Pancreas (tissue), 10 donors: ENCODE results near the gene ACTL7A. TPM values are rescaled to one million over a fixed set of nuclear protein-coding genes. Genes with fewer than 3 reads are reported as not detected.
A peak's percentile ranks its signal among the peaks of the same experiment; 100 is the strongest.

Experiments
- ATAC-seq, 4 donors: fragments of 200-7000 bp; cut with Tn5 transposase; one replicate each; pipeline versions ENCODE4 v1.8.0 to v1.9.1; 2020; ENCODE audit warnings: mild to moderate bottlenecking in 4 of 4, moderate library complexity in 4 of 4
- DNase-seq, 6 donors: peaks; one replicate each; pipeline ENCODE4 v3.0.0-alpha.2; 2020
- FAIRE-seq: peaks from 2 replicates; lab custom pipeline; 2012; peaks lifted over from hg19 to GRCh38; lab: Jason Lieb, UNC
- H3K27ac ChIP-seq, 4 donors: fragments of 200-600 bp; sonication (generic); 1 replicate in 3 of 4; 2 replicates in 1 of 4; pipeline versions ENCODE4 v1.5.0 to v1.8.0; 2020
- H3K27me3 ChIP-seq, 4 donors: fragments of 200-600 bp; one replicate each; pipeline ENCODE4 v1.8.0; 2021
- H3K36me3 ChIP-seq, 3 donors: fragments of 200-600 bp; sonication (generic) in 1 of 3; one replicate each; pipeline versions ENCODE4 v1.5.0 to v1.8.0; 2020 to 2021
- H3K4me1 ChIP-seq, 3 donors: fragments of 200-600 bp; one replicate each; pipeline ENCODE4 v1.8.0; 2021
- H3K4me3 ChIP-seq, 4 donors: fragments of 200-600 bp; sonication (generic) in 2 of 4; one replicate each; pipeline versions ENCODE4 v1.5.0 to v1.8.0; 2020 to 2021
- H3K9me3 ChIP-seq, 4 donors: fragments of 200-600 bp; one replicate each; pipeline ENCODE4 v1.8.0; 2021
- WGBS, 2 donors: extraction: QIAGEN DNeasy Blood & Tissue Kit; methylation state at CpG; one replicate each; pipeline ENCODE4 v1.1.7; 2013; 5-methylcytosine and 5-hydroxymethylcytosine counted together
- intact Hi-C, 3 donors: fragments of 100-400 bp; cut with DNase I; formaldehyde crosslinking; loops; one replicate each; pipeline versions ENCODE4 v1.11.1 to v1.14.2; 2022
- polyA plus RNA-seq, 2 donors: library from polyadenylated mRNA; stranded (reverse); fragments of 200-250 nt; gene quantifications; one replicate each; pipeline ENCODE4 v1.2.3, GENCODE V29; 2013
- total RNA-seq, 6 donors: library from RNA; stranded (reverse); fragmentation: NEBNext Ultra II Directional in 4 of 6; extraction: Animal tissue kit (Norgen Biotek cat#: 25700) in 4 of 6; gene quantifications; one replicate each; pipeline versions ENCODE4 v1.2.1 to v1.2.4, GENCODE V29; 2021 to 2023
- TF ChIP-seq, protein P1 (sequence below), 4 donors: fragments of 200-600 bp; sonication (generic) in 3 of 4; IDR thresholded peaks; one replicate each; pipeline versions ENCODE4 v1.5.0 to v1.8.0; 2021; ENCODE audit warnings: antibody characterized with exemption in 4 of 4
- donor health status: healthy with polysubstance abuse.
- donor health status: DM: no; HTN: no; CAD: no; lungs with moderate emphysema.
- donor health status: DM: no; HTN: no; CAD: no.
- donor health status: control.
- donor health status: control.
- donor health status: Bipolar disorder and iron deficiency.
- donor health status: DM: yes; HTN: yes; CAD: no.
- donor health status: DM: no; HTN: no; CAD: no.
- donor health status: DM: no; HTN: no; CAD: no.
- donor health status: DM: yes; HTN: yes; CAD: no.

Gene ACTL7A
- total and polyA plus RNA-seq, 8 donors, result not detected

DNA sequence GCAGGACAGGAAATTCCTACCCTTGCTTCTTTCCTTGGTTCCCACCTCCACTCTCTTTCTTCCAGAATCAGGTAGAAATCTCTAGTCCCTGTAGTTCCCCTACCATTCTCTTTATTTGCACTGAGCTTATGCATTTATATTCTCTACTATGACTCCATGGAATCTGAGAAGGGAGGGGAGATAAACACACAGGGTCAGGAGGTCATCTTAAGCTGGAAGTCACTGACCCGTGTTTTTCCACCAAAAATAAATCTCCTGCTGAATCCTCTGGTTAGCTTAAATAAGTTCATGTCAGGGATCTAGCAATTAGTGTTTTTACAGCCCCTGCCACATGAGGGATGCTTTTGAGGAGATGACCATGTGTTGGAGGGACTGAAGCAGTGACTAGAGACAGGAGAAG is 10.0 kb upstream of the ACTL7A start:
- no peak for FAIRE-seq
- ATAC-seq, result no peak

GRCh38 chr9:108854094-108854493 is 8.0 kb upstream of the ACTL7A start:
- ATAC-seq (no peak), DNase-seq (no peak), FAIRE-seq (no peak)
- intact Hi-C loops, result no loop called here
- TF ChIP-seq, protein P1, sequence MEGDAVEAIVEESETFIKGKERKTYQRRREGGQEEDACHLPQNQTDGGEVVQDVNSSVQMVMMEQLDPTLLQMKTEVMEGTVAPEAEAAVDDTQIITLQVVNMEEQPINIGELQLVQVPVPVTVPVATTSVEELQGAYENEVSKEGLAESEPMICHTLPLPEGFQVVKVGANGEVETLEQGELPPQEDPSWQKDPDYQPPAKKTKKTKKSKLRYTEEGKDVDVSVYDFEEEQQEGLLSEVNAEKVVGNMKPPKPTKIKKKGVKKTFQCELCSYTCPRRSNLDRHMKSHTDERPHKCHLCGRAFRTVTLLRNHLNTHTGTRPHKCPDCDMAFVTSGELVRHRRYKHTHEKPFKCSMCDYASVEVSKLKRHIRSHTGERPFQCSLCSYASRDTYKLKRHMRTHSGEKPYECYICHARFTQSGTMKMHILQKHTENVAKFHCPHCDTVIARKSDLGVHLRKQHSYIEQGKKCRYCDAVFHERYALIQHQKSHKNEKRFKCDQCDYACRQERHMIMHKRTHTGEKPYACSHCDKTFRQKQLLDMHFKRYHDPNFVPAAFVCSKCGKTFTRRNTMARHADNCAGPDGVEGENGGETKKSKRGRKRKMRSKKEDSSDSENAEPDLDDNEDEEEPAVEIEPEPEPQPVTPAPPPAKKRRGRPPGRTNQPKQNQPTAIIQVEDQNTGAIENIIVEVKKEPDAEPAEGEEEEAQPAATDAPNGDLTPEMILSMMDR (IDR thresholded peaks at IDR 0.05), result no peak
- Histone ChIP-seq H3K4me3 (no peak overlapping the region), H3K27me3 (no peaks in the 10 kb centered on the region), H3K36me3 (no peaks in the 10 kb centered on the region), H3K27ac (no peak overlapping the region), H3K4me1 (no peaks in the 10 kb centered on the region), H3K9me3 (no peaks in the 10 kb centered on the region)
- WGBS, 2 donors, result 90 to 91% methylated on average over 3 of the region's 3 CpGs

More for the DNA sequence above, 10.0 kb upstream of the ACTL7A start:
- H3K36me3 ChIP-seq, result no peaks in the 10 kb centered on the region
- no peaks in the 10 kb centered on the region for H3K27me3 ChIP-seq
- no peak overlapping the region for H3K27ac ChIP-seq
- H3K4me3 ChIP-seq, result no peak overlapping the region
- TF ChIP-seq, protein P1 (IDR thresholded peaks at IDR 0.05), result no peak
- no peaks in the 10 kb centered on the region for H3K4me1 ChIP-seq
- intact Hi-C loops, result no loop called here
- WGBS, 2 donors, result 10 to 13% methylated on average over 1 of the region's 1 CpG
- no peak for DNase-seq
- no peaks in the 10 kb centered on the region for H3K9me3 ChIP-seq

DNA sequence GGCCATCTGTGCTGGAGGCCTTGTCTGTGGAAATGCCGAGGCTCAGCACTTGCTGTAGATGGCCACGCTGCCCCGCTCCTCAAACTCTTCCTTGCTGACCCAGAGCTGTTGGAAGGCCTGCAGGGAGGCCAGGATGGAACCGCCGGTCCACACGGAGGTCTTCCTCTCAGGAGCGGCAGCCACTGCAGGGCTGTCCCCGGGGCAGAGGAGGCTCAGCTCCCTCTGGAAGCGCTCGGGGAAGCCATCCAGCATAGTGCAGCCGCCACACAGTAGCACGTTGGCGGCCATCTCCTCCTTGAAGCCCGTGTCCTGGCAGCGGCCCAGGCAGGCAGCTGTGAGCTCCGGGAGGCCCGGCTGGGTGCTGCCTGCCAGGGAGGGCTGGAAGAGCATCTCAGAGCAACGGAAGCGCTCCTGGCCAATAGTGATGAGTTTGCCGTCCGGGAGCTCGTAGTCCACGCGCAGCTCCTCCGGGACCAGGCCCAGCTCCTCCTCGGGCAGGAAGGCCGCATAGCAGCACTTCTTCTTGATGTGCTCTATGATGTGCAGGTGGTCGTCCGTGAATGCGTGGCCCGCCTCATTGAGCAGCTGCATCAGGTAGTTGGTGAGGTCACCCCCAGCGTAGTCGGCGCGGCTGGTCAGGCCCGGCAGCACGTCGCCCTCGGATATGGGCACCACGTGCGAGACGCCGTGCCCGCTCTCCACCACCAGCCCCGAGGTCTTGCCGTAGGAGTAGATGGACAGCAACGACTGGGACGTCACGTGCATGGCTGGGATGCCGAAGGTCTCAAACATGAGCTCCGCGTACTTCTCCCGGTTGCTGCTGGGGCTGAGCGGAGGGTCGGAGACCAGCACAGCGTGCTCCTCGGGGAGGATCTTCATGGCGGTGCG is 7.2 kb upstream of the ACTL7A start:
- no peak for FAIRE-seq
- intact Hi-C loops, result no loop called here
- Histone ChIP-seq H3K9me3 (no peaks in the 10 kb centered on the region), H3K27ac (no peak overlapping the region), H3K36me3 (no peaks in the 10 kb centered on the region), H3K27me3 (no peaks in the 10 kb centered on the region), H3K4me3 (no peak overlapping the region), H3K4me1 (no peaks in the 10 kb centered on the region)
- peak in 1 of 6 donors; percentile 70 for DNase-seq
- TF ChIP-seq, protein P1 (IDR thresholded peaks at IDR 0.05), result no peak
- 89 to 93% methylated on average over 59 of the region's 59 CpGs for WGBS, 2 donors
- no peak for ATAC-seq

DNA sequence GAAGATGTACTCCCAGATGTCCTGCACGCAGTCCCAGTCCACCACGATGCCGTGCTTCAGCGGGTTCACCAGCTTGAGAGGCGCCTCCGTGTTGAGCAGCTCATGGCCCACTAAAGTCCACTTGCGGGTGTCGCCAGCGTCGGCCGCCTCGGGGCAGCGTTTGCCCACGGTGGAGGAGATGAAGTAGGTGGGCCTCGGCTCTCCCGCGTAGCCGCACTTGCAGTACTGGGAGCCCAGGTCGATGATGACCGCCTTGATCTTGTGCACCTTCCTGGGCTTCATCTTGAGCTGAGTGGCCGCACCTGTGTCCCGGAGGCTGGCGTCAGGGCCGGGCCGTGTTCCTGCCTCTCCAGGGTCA is 6.6 kb upstream of the ACTL7A start:
- ATAC-seq, result no peak
- Histone ChIP-seq H3K36me3 (no peaks in the 10 kb centered on the region), H3K9me3 (no peaks in the 10 kb centered on the region), H3K4me3 (no peak overlapping the region), H3K27ac (no peak overlapping the region), H3K4me1 (no peaks in the 10 kb centered on the region), H3K27me3 (no peaks in the 10 kb centered on the region)
- intact Hi-C loops, result no loop called here
- TF ChIP-seq, protein P1 (IDR thresholded peaks at IDR 0.05), result no peak
- DNase-seq, result no peak
- no peak for FAIRE-seq
- WGBS, 2 donors, result 90 to 95% methylated on average over 25 of the region's 25 CpGs

GRCh38 chr9:108855888-108856287 is 6.2 kb upstream of the ACTL7A start, which contains the start of gene ACTL7B:
TSS of gene ACTL7B (minus strand) at chr9:108855986. CDS start at chr9:108855930, 56 bp downstream.
- intact Hi-C loops, result no loop called here
- Histone ChIP-seq H3K4me3 (no peak within 1 kb of the TSS), H3K36me3 (no peaks in the 10 kb centered on the region), H3K27ac (no peak within 1 kb of the TSS), H3K27me3 (no peaks in the 10 kb centered on the region), H3K9me3 (no peaks in the 10 kb centered on the region), H3K4me1 (no peaks in the 10 kb centered on the region)
- no peak for ATAC-seq
- TF ChIP-seq, protein P1 (IDR thresholded peaks at IDR 0.05), result no peak
- 66 to 74% methylated on average over 7 of the region's 7 CpGs for WGBS, 2 donors
- FAIRE-seq, result no peak
- no peak for DNase-seq
